OCI-LY1 (cell line): ENCODE measurements around the gene CPA3.

Experiments used
- H2AFZ ChIP-seq: fragments of 200-600 bp; sonication (generic), shearing (Covaris generic); 2 replicates; pipeline ENCODE4 v1.6.0; 2014; ENCODE audit warnings: antibody characterized with exemption, mild to moderate bottlenecking, low read length
- H3F3A ChIP-seq: fragments of 200-600 bp; sonication (generic), shearing (Covaris generic); 2 replicates; pipeline ENCODE4 v1.6.0; 2014; ENCODE audit warnings: mild to moderate bottlenecking, antibody characterized with exemption, low read length, moderate library complexity; ENCODE audit not compliant: insufficient read depth
- H3K27ac ChIP-seq: fragments of 200-600 bp; sonication (generic); 2 replicates; pipeline ENCODE4 v1.5.1; 2014; ENCODE audit warnings: low read length, mixed run types, mild to moderate bottlenecking, low read depth; ENCODE audit not compliant: poor library complexity, severe bottlenecking
- H3K27me3 ChIP-seq: fragments of 200-600 bp; sonication (generic); 2 replicates; pipeline ENCODE4 v1.6.0; 2014; ENCODE audit warnings: antibody characterized with exemption, mild to moderate bottlenecking, low read length, moderate library complexity; ENCODE audit not compliant: insufficient read depth
- H3K36me3 ChIP-seq: fragments of 200-600 bp; sonication (generic); 2 replicates; pipeline ENCODE4 v1.6.1; 2014; ENCODE audit warnings: mild to moderate bottlenecking, antibody characterized with exemption, low read length, moderate library complexity, mixed read lengths; ENCODE audit not compliant: insufficient read depth
- H3K4me1 ChIP-seq: fragments of 200-600 bp; sonication (generic); 2 replicates; pipeline ENCODE4 v1.5.1; 2014; ENCODE audit warnings: mild to moderate bottlenecking, low read length, moderate library complexity; ENCODE audit not compliant: insufficient read depth, severe bottlenecking
- H3K4me2 ChIP-seq: fragments of 200-600 bp; sonication (generic), shearing (Covaris generic); 2 replicates; pipeline ENCODE4 v1.6.1; 2014; ENCODE audit warnings: low read length
- H3K4me3 ChIP-seq: fragments of 200-600 bp; sonication (generic); 2 replicates; pipeline ENCODE4 v1.5.1; 2014; ENCODE audit warnings: low read length, low read depth, mild to moderate bottlenecking, mixed read lengths; ENCODE audit not compliant: poor library complexity, severe bottlenecking
- H3K79me2 ChIP-seq: fragments of 200-600 bp; shearing (Covaris generic); 2 replicates; pipeline ENCODE4 v1.6.1; 2016; ENCODE audit warnings: mixed run types, low read length, mixed read lengths; ENCODE audit not compliant: insufficient read depth
- H3K9ac ChIP-seq: fragments of 200-600 bp; sonication (generic), shearing (Covaris generic); 2 replicates; pipeline ENCODE4 v1.6.1; 2014; ENCODE audit warnings: mild to moderate bottlenecking, low read length, mixed read lengths
- H3K9me2 ChIP-seq: fragments of 200-600 bp; sonication (generic), shearing (Covaris generic); 2 replicates; pipeline ENCODE4 v1.6.1; 2014; ENCODE audit warnings: low read depth, mild to moderate bottlenecking, low read length, mixed read lengths
- H3K9me3 ChIP-seq: fragments of 200-600 bp; shearing (Covaris generic); 2 replicates; pipeline ENCODE4 v1.6.1; 2014; ENCODE audit warnings: low read length, mixed read lengths
- H4K20me1 ChIP-seq: fragments of 200-600 bp; sonication (generic), shearing (Covaris generic); 2 replicates; pipeline ENCODE4 v1.6.0; 2016; ENCODE audit warnings: mild to moderate bottlenecking, low read length; ENCODE audit not compliant: insufficient read depth
- EZH2 ChIP-seq: fragments of 200-600 bp; sonication (generic), shearing (Covaris generic); IDR thresholded peaks from 2 replicates; pipeline ENCODE4 v1.8.0; 2017; ENCODE audit warnings: borderline replicate concordance, mixed run types, mild to moderate bottlenecking, antibody characterized with exemption, low read length, moderate library complexity, mixed read lengths
- TF ChIP-seq, protein P1 (sequence below): fragments of 200-600 bp; sonication (generic), shearing (Covaris generic); IDR thresholded peaks from 2 replicates; pipeline ENCODE4 v1.5.1; 2017; ENCODE audit warnings: mild to moderate bottlenecking, antibody characterized with exemption, low read length, moderate library complexity, mixed read lengths

Gene CPA3

DNA sequence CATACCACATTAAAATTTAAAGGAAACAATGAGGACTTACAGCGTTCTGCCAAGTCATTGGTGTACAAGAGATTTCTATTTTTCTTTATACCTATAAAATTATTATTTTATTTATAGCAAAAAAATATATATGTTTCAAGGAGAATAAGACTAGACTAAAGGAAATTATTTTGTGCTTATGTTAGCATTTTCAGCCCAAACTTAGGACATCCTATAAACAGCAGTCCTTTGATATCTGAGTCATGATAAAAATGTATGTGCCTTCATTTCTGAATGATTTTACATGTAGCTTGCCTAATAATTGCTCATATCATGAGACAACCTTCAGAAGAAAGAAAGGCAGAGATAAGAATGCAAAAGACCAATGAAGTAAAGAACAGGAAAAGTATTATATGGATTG is 16.7 kb upstream of the CPA3 start:
- Histone ChIP-seq H3K9ac (no peak overlapping the region), H3F3A (no peaks in the 10 kb centered on the region), H3K27me3 (no peaks in the 10 kb centered on the region), H3K4me2 (no peak overlapping the region), H3K79me2 (no peaks in the 10 kb centered on the region), H3K27ac (no peak overlapping the region), H2AFZ (no peak overlapping the region), H3K9me3 (no peaks in the 10 kb centered on the region), H4K20me1 (no peaks in the 10 kb centered on the region), H3K36me3 (no peaks in the 10 kb centered on the region), H3K9me2 (no peaks in the 10 kb centered on the region), H3K4me3 (no peak overlapping the region), H3K4me1 (no peaks in the 10 kb centered on the region)
- TF ChIP-seq, protein P1, sequence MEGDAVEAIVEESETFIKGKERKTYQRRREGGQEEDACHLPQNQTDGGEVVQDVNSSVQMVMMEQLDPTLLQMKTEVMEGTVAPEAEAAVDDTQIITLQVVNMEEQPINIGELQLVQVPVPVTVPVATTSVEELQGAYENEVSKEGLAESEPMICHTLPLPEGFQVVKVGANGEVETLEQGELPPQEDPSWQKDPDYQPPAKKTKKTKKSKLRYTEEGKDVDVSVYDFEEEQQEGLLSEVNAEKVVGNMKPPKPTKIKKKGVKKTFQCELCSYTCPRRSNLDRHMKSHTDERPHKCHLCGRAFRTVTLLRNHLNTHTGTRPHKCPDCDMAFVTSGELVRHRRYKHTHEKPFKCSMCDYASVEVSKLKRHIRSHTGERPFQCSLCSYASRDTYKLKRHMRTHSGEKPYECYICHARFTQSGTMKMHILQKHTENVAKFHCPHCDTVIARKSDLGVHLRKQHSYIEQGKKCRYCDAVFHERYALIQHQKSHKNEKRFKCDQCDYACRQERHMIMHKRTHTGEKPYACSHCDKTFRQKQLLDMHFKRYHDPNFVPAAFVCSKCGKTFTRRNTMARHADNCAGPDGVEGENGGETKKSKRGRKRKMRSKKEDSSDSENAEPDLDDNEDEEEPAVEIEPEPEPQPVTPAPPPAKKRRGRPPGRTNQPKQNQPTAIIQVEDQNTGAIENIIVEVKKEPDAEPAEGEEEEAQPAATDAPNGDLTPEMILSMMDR: no peak
- TF ChIP-seq EZH2: no peak

DNA sequence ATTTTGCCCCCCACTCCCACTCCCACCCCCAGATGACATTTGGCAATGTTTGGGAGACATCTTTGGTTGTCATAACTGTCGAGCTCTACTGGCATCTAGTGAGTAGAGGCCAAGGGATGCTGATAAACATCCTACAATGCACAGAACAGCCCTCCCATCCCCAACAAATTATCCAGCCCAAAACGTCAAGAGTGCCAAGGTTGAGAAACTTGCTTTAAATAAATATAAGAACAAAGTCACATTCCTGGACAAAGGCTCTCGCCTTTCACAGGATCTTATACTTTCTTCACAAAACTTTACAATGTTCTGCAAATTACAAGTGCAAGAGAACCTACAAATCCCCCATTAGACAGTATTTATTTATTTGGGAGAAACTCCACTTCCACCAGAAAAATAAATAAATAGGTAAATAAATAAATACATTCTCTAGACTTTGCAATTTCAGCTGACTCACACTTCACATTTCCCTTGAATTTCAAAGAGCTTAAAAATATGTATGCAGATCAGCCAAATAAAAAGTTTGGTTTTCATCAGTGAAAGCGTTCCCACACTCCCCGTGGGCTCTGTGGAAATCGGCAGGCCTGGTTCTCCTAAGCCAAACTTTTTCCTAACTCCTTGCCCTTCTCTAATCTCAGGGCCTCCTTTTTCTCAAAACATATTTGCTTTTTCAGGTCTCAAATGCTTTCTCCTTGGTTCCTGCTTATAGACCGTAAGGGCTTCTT is 12.7 kb upstream of the CPA3 start:
- Histone ChIP-seq H3K9ac (no peak overlapping the region), H3K36me3 (no peaks in the 10 kb centered on the region), H3K4me3 (no peak overlapping the region), H3K4me1 (no peaks in the 10 kb centered on the region), H3K4me2 (no peak overlapping the region), H4K20me1 (no peaks in the 10 kb centered on the region), H3K27me3 (no peaks in the 10 kb centered on the region), H3K9me2 (no peaks in the 10 kb centered on the region), H3K79me2 (no peaks in the 10 kb centered on the region), H2AFZ (no peak overlapping the region), H3K9me3 (no peaks in the 10 kb centered on the region), H3K27ac (no peak overlapping the region), H3F3A (no peaks in the 10 kb centered on the region)
- TF ChIP-seq, protein P1: no peak
- no peak for TF ChIP-seq EZH2

DNA sequence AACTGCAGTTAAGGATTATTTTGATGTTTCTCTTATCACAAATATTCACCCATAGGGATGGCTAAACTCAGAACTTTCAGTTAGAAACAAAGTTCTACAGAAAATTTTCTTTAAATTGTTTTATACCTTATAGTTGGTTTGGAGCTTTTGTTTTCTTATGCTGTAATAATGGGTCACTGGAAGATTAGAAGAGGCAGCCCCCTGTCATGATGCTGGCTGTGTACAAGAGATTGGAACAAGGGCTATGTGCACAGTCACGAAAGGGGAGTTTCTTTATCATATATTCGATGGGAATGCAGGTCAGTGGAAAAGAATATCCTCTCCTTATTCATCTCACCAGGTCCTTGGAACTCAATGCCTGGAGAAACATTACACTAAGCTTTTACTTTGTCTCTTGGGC is 12.0 kb upstream of the CPA3 start:
- Histone ChIP-seq H3F3A (no peaks in the 10 kb centered on the region), H3K36me3 (no peaks in the 10 kb centered on the region), H3K79me2 (no peaks in the 10 kb centered on the region), H3K27me3 (no peaks in the 10 kb centered on the region), H3K4me3 (no peak overlapping the region), H3K27ac (no peak overlapping the region), H3K4me1 (no peaks in the 10 kb centered on the region), H2AFZ (no peak overlapping the region), H3K9me3 (no peaks in the 10 kb centered on the region), H3K4me2 (no peak overlapping the region), H4K20me1 (no peaks in the 10 kb centered on the region), H3K9ac (no peak overlapping the region), H3K9me2 (no peaks in the 10 kb centered on the region)
- no peak for TF ChIP-seq EZH2
- TF ChIP-seq, protein P1: no peak
